IMR-90 (cell line): ENCODE data around the gene RELL2. TPM values are rescaled to one million over a fixed set of nuclear protein-coding genes. Genes with fewer than 3 reads are reported as not detected.

Experiments
- ATAC-seq: fragments of 200-7000 bp; cut with Tn5 transposase; 2 replicates; pipeline ENCODE4 v1.9.1; 2020; ENCODE audit warnings: low read depth, mild to moderate bottlenecking, moderate library complexity
- BruUV-seq: library from RNA; stranded (reverse); fragments of 400-500 nt; replicated peaks from 2 replicates; lab custom pipeline; 2021; lab: Mats Ljungman, UMichigan
- CTCF ChIA-PET: fragments of 300-600 bp; formaldehyde crosslinking; extraction: SDS; loops from one replicate; lab custom pipeline; 2021; ENCODE audit warnings: antibody characterized with exemption; lab: Yijun Ruan, JAX
- POLR2A ChIA-PET: fragments of 300-600 bp; sonication (Branson Sonifier 250); formaldehyde crosslinking; loops from one replicate; lab custom pipeline; 2022; ENCODE audit warnings: antibody characterized with exemption; ENCODE audit not compliant: unreplicated experiment; lab: Charles Lee
- DNase-seq: peaks from one replicate; pipeline ENCODE4 v3.0.0; 2013
- H2AFZ ChIP-seq: replicated peaks from 2 replicates; pipeline ENCODE3; 2013; ENCODE audit warnings: low read length, mild to moderate bottlenecking; ENCODE audit not compliant: poor library complexity
- H2AK5ac ChIP-seq: 2 replicates; pipeline ENCODE4 v1.6.1; 2013; ENCODE audit warnings: low read depth, low read length, inconsistent platforms
- H2AK9ac ChIP-seq: replicated peaks from 2 replicates; pipeline ENCODE3; 2013; ENCODE audit warnings: mild to moderate bottlenecking, low read depth, low read length, moderate library complexity; ENCODE audit not compliant: poor library complexity
- H2BK120ac ChIP-seq: 2 replicates; pipeline ENCODE4 v1.6.1; 2013; ENCODE audit warnings: low read depth, low read length, inconsistent platforms
- H2BK15ac ChIP-seq: 3 replicates; pipeline ENCODE4 v1.6.1; 2013; ENCODE audit warnings: low read depth, low read length, inconsistent platforms
- H2BK20ac ChIP-seq: 2 replicates; pipeline ENCODE4 v1.6.1; 2013; ENCODE audit warnings: low read depth, mild to moderate bottlenecking, inconsistent platforms, low read length, moderate library complexity
- H2BK5ac ChIP-seq: 2 replicates; pipeline ENCODE4 v1.6.1; 2013; ENCODE audit warnings: mild to moderate bottlenecking, low read depth, low read length, inconsistent platforms; ENCODE audit not compliant: poor library complexity, severe bottlenecking
- H3K14ac ChIP-seq: replicated peaks from 2 replicates; pipeline ENCODE4 v1.6.1; 2013; ENCODE audit warnings: low read depth, low read length, inconsistent platforms
- H3K18ac ChIP-seq: 2 replicates; pipeline ENCODE4 v1.6.1; 2013; ENCODE audit warnings: low read depth, low read length, control low read depth
- H3K23ac ChIP-seq: 2 replicates; pipeline ENCODE4 v1.6.1; 2013; ENCODE audit warnings: low read depth, low read length, inconsistent platforms
- H3K27ac ChIP-seq: 2 replicates; pipeline ENCODE4 v1.5.1; 2013; ENCODE audit warnings: mild to moderate bottlenecking, control low read depth, low read length; ENCODE audit not compliant: insufficient read depth
- H3K27me3 ChIP-seq: 2 replicates; pipeline ENCODE4 v1.6.1; 2013; ENCODE audit warnings: low read length; ENCODE audit not compliant: control insufficient read depth, insufficient read depth
- H3K36me3 ChIP-seq: 2 replicates; pipeline ENCODE4 v1.6.1; 2013; ENCODE audit warnings: low read length, mixed read lengths; ENCODE audit not compliant: control insufficient read depth, insufficient read depth
- H3K4ac ChIP-seq: 2 replicates; pipeline ENCODE4 v1.6.1; 2013; ENCODE audit warnings: low read depth, low read length, inconsistent platforms
- H3K4me1 ChIP-seq: 2 replicates; pipeline ENCODE4 v1.6.1; 2013; ENCODE audit warnings: low read length, mixed read lengths; ENCODE audit not compliant: control insufficient read depth, insufficient read depth
- H3K4me2 ChIP-seq: 2 replicates; pipeline ENCODE4 v1.6.1; 2013; ENCODE audit warnings: low read depth, mild to moderate bottlenecking, control low read depth, low read length, moderate library complexity
- H3K4me3 ChIP-seq: 2 replicates; pipeline ENCODE4 v1.5.1; 2013; ENCODE audit warnings: low read depth, mild to moderate bottlenecking, control low read depth, low read length, moderate library complexity; ENCODE audit not compliant: insufficient read depth
- H3K56ac ChIP-seq: 2 replicates; pipeline ENCODE4 v1.6.1; 2013; ENCODE audit warnings: low read length, inconsistent platforms; ENCODE audit not compliant: insufficient read depth; ENCODE audit errors: extremely low read depth
- H3K79me1 ChIP-seq, 2 experiments: 2 replicates each; pipeline ENCODE4 v1.6.1; 2013; ENCODE audit warnings: low read length in 2 of 2, inconsistent platforms in 1 of 2, low read depth in 1 of 2
- H3K9ac ChIP-seq: 2 replicates; pipeline ENCODE4 v1.6.1; 2013; ENCODE audit warnings: low read depth, low read length, control low read depth
- H3K9me1 ChIP-seq: 2 replicates; pipeline ENCODE4 v1.6.1; 2013; ENCODE audit warnings: low read length, inconsistent platforms; ENCODE audit not compliant: insufficient read depth
- H3K9me3 ChIP-seq: 2 replicates; pipeline ENCODE4 v1.6.1; 2013; ENCODE audit warnings: low read length; ENCODE audit not compliant: control insufficient read depth, insufficient read depth
- H4K20me1 ChIP-seq: 2 replicates; pipeline ENCODE4 v1.6.1; 2013; ENCODE audit warnings: low read length, inconsistent platforms; ENCODE audit not compliant: insufficient read depth
- H4K5ac ChIP-seq: 2 replicates; pipeline ENCODE4 v1.6.1; 2013; ENCODE audit warnings: mild to moderate bottlenecking, low read depth, low read length, control low read depth
- H4K8ac ChIP-seq, 2 experiments: 2 replicates each; pipeline ENCODE4 v1.6.1; 2013; ENCODE audit warnings: low read depth in 2 of 2, low read length in 2 of 2, control low read depth in 1 of 2, inconsistent platforms in 1 of 2
- H4K91ac ChIP-seq: 2 replicates; pipeline ENCODE4 v1.6.1; 2013; ENCODE audit warnings: low read depth, low read length, inconsistent platforms; ENCODE audit not compliant: insufficient read depth
- BHLHE40 ChIP-seq: fragments of 150-350 bp; IDR thresholded peaks from 2 replicates; pipeline ENCODE4 v1.6.1; 2016; ENCODE audit warnings: mild to moderate bottlenecking, low read depth, low read length
- CEBPB ChIP-seq: IDR thresholded peaks from 2 replicates; pipeline ENCODE4 v1.6.1; 2012; ENCODE audit warnings: low read depth, low read length, improper control_type of control experiment
- CHD1 ChIP-seq: IDR thresholded peaks from 2 replicates; pipeline ENCODE4 v1.6.1; 2012; ENCODE audit warnings: low read depth, low read length, improper control_type of control experiment
- FOS ChIP-seq: fragments of 150-350 bp; IDR thresholded peaks from 2 replicates; pipeline ENCODE4 v1.6.1; 2016; ENCODE audit warnings: low read depth, low read length
- MAFK ChIP-seq: IDR thresholded peaks from 2 replicates; pipeline ENCODE4 v1.6.1; 2012; ENCODE audit warnings: low read depth, low read length, improper control_type of control experiment
- MAZ ChIP-seq: IDR thresholded peaks from 2 replicates; pipeline ENCODE4 v1.6.1; 2012; ENCODE audit warnings: low read depth, mild to moderate bottlenecking, low read length, improper control_type of control experiment, moderate library complexity, borderline replicate concordance
- MXI1 ChIP-seq: IDR thresholded peaks from 2 replicates; pipeline ENCODE4 v1.6.1; 2012; ENCODE audit warnings: low read depth, mild to moderate bottlenecking, low read length, moderate library complexity, borderline replicate concordance
- NFE2L2 ChIP-seq: fragments of 150-350 bp; IDR thresholded peaks from 2 replicates; pipeline ENCODE4 v1.6.1; 2016; ENCODE audit warnings: low read depth, mild to moderate bottlenecking, low read length
- POLR2A ChIP-seq: IDR thresholded peaks from 2 replicates; pipeline ENCODE4 v1.6.1; 2012; ENCODE audit warnings: mild to moderate bottlenecking, low read depth, low read length
- RAD21 ChIP-seq: IDR thresholded peaks from 2 replicates; pipeline ENCODE4 v1.6.1; 2012; ENCODE audit warnings: low read length, improper control_type of control experiment
- RCOR1 ChIP-seq: IDR thresholded peaks from 2 replicates; pipeline ENCODE4 v1.6.1; 2012; ENCODE audit warnings: mild to moderate bottlenecking, low read length, improper control_type of control experiment; ENCODE audit not compliant: insufficient replicate concordance
- RFX5 ChIP-seq: IDR thresholded peaks from 2 replicates; pipeline ENCODE4 v1.8.0; 2012; ENCODE audit warnings: low read depth, mild to moderate bottlenecking, low read length, moderate library complexity
- SMC3 ChIP-seq: fragments of 150-350 bp; IDR thresholded peaks from 2 replicates; pipeline ENCODE4 v1.6.1; 2016; ENCODE audit warnings: low read depth, mild to moderate bottlenecking, antibody characterized with exemption, low read length, moderate library complexity
- WGBS, 2 experiments: methylation state at CpG; one replicate each; pipeline versions ENCODE4 v1.1.5 to v1.1.7; 2013; ENCODE audit warnings: missing lambda C conversion rate in 2 of 2; ENCODE audit not compliant: insufficient read length in 1 of 2; ENCODE audit errors: extremely low coverage in 2 of 2; 5-methylcytosine and 5-hydroxymethylcytosine counted together
- dilution Hi-C: fragments of 300-500 bp; cut with HindIII; formaldehyde crosslinking; loops from one replicate; pipeline ENCODE4 v1.14.3; 2018; ENCODE audit warnings: low sequenced_read_pairs; ENCODE audit not compliant: unreplicated experiment
- in situ Hi-C: fragments of 300-500 bp; cut with MboI; formaldehyde crosslinking; loops from 3 replicates; pipeline ENCODE4 v1.14.3; 2019; ENCODE audit warnings: low sequenced_read_pairs, inconsistent platforms, mixed read lengths
- intact Hi-C: fragments of 100-400 bp; cut with micrococcal nuclease; formaldehyde crosslinking; loops from 2 replicates; pipeline ENCODE4 v1.10.0; 2022
- polyA plus RNA-seq, 3 experiments: library from polyadenylated mRNA; depleted of rRNA; stranded (reverse); fragments of >200 nt; gene quantifications; 2 replicates each; pipeline ENCODE4 v1.2.3, GENCODE V29; 2012; ENCODE audit warnings: low replicate concordance in 1 of 3
- total RNA-seq: library from RNA; depleted of rRNA; stranded (reverse); fragments of >200 nt; gene quantifications from 2 replicates; pipeline ENCODE4 v1.2.3, GENCODE V29; 2012
- TF ChIP-seq, protein P1 (sequence below): conservative IDR thresholded peaks from 2 replicates; pipeline ENCODE4 v1.5.1; 2012; ENCODE audit warnings: mild to moderate bottlenecking, low read depth, low read length, improper control_type of control experiment
- TF ChIP-seq, protein P2 (sequence below): fragments of 150-350 bp; IDR thresholded peaks from 2 replicates; pipeline ENCODE4 v1.6.1; 2017; ENCODE audit warnings: mild to moderate bottlenecking, antibody characterized with exemption, low read length, low read depth
- TF ChIP-seq, protein P3 (sequence below): fragments of 150-350 bp; IDR thresholded peaks from 2 replicates; pipeline ENCODE4 v1.6.1; 2016; ENCODE audit warnings: low read depth, mild to moderate bottlenecking, low read length, moderate library complexity, borderline replicate concordance

Gene RELL2
- total and polyA plus RNA-seq, 2 of the 4 experiments (the other 2 are of a cell fraction): 2.2 to 7.6 TPM

DNA sequence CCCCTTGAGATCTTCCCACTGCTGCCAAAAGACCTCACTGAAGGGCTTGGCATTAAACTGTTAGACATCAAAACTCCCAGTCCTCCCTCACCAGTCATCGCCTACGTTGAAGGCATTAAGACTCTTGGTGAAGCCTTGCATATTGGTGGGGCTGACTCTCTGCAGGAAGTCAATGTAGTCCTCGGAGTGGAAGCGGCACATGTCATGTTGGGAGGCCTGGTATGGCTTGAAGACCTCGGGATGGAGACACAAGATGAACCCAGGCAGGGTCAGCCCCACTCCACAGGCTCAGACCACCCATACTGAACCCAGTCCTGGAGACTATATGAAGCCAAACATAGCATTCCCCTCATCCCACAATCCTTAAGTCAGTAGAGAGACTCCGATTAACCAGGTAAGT is 2.1 kb upstream of the RELL2 start:
- Histone ChIP-seq H4K8ac (no peak overlapping the region), H2BK120ac (no peak overlapping the region), H3K18ac (no peak overlapping the region), H3K27ac (no peak overlapping the region), H3K27me3 (no peaks in the 10 kb centered on the region), H3K23ac (peak overlapping the region; percentile 44), H4K5ac (no peak overlapping the region), H2AK5ac (no peak overlapping the region), H3K9me1 (peaks cover 33% of the 10 kb centered on the region), H4K20me1 (peaks cover 27% of the 10 kb centered on the region), H2BK15ac (no peak overlapping the region), H3K36me3 (peaks cover 13% of the 10 kb centered on the region), H4K91ac (no peak overlapping the region), H3K9me3 (no peaks in the 10 kb centered on the region), H3K14ac (no peak overlapping the region), H3K79me1 (peaks cover 35 to 53% of the 10 kb centered on the region in 2 experiments), H2BK5ac (no peak overlapping the region), H3K4me2 (no peak overlapping the region), H2AK9ac (no peak overlapping the region), H2AFZ (no peak overlapping the region), H3K4me1 (peaks cover 12% of the 10 kb centered on the region), H3K4me3 (no peak overlapping the region), H3K4ac (no peak overlapping the region), H2BK20ac (no peak overlapping the region), H3K9ac (no peak overlapping the region), H3K56ac (no peak overlapping the region)
- no TSS peak for BruUV-seq
- no peak for ATAC-seq
- in situ Hi-C loops: no loop called here
- no peak for TF ChIP-seq POLR2A
- TF ChIP-seq FOS: no peak
- no peak for TF ChIP-seq MAFK
- TF ChIP-seq CEBPB: no peak
- no peak for TF ChIP-seq RCOR1
- TF ChIP-seq BHLHE40: no peak
- TF ChIP-seq MAZ: no peak
- no peak for TF ChIP-seq RFX5
- TF ChIP-seq CHD1: no peak
- TF ChIP-seq, protein P1, sequence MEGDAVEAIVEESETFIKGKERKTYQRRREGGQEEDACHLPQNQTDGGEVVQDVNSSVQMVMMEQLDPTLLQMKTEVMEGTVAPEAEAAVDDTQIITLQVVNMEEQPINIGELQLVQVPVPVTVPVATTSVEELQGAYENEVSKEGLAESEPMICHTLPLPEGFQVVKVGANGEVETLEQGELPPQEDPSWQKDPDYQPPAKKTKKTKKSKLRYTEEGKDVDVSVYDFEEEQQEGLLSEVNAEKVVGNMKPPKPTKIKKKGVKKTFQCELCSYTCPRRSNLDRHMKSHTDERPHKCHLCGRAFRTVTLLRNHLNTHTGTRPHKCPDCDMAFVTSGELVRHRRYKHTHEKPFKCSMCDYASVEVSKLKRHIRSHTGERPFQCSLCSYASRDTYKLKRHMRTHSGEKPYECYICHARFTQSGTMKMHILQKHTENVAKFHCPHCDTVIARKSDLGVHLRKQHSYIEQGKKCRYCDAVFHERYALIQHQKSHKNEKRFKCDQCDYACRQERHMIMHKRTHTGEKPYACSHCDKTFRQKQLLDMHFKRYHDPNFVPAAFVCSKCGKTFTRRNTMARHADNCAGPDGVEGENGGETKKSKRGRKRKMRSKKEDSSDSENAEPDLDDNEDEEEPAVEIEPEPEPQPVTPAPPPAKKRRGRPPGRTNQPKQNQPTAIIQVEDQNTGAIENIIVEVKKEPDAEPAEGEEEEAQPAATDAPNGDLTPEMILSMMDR: no peak
- TF ChIP-seq MXI1: no peak
- TF ChIP-seq SMC3: no peak
- no peak for TF ChIP-seq NFE2L2
- TF ChIP-seq, protein P2, sequence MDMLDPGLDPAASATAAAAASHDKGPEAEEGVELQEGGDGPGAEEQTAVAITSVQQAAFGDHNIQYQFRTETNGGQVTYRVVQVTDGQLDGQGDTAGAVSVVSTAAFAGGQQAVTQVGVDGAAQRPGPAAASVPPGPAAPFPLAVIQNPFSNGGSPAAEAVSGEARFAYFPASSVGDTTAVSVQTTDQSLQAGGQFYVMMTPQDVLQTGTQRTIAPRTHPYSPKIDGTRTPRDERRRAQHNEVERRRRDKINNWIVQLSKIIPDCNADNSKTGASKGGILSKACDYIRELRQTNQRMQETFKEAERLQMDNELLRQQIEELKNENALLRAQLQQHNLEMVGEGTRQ: no peak
- TF ChIP-seq, protein P3, sequence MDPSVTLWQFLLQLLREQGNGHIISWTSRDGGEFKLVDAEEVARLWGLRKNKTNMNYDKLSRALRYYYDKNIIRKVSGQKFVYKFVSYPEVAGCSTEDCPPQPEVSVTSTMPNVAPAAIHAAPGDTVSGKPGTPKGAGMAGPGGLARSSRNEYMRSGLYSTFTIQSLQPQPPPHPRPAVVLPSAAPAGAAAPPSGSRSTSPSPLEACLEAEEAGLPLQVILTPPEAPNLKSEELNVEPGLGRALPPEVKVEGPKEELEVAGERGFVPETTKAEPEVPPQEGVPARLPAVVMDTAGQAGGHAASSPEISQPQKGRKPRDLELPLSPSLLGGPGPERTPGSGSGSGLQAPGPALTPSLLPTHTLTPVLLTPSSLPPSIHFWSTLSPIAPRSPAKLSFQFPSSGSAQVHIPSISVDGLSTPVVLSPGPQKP: no peak
- no peak for TF ChIP-seq RAD21
- intact Hi-C loops: no loop called here
- CTCF ChIA-PET: interaction anchor here (2.8 kb wide), 2 partner anchors 15 to 43 kb away, joined by 13 to 17 read pairs; partner anchors contain the start of gene DIAPH1
- 100% methylated on average over 1 of the region's 6 CpGs; no CpG with 5 or more reads in 1 of the 2 experiments for WGBS, 2 experiments
- dilution Hi-C loops: no loop called here
- POLR2A ChIA-PET: no interaction called here
- no peak for DNase-seq
